ENCODE data around the gene C7. TPM values are rescaled to one million over a fixed set of nuclear protein-coding genes. Genes with fewer than 3 reads are reported as not detected.

C7 gene
- total and polyA plus RNA-seq, 2 of the 8 experiments (the other 6 are each of a cell fraction or from before 2014, with no cell fraction given): 0.08 TPM; not detected in 1

DNA sequence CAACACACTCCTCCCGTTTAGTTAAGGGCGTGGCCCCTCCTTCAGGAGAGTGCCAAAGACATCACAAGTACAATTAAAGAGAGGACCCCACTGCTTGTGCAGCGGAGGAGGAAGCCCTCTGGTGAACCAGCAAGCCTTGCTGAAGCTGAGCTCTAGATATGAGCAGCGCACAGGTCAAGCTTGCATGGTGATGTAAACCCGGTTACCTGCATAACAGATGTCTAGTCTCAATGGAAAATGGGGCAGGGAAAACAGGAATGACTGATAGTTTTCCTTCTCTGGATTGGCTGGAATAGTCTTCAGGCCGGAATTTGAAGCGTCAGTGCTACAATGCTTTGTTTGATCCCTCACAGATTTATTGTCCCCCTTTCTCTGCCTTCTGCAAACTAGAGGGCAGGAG lies 95.6 kb downstream of the C7 start:
- FAIRE-seq (no peak), DNase-seq (ENCODE audit: low read depth in 1 of 2, low spot score in 2 of 2) (no peak)
- Histone ChIP-seq H2BK20ac (ENCODE audit: low read length) (no peak overlapping the region), H3K4ac (replicated peaks; ENCODE audit: insufficient read length, low read depth, low read length) (no peak overlapping the region), H3K4me3 (ENCODE audit: extremely low read depth in 1 of 4, insufficient read depth in 2 of 4, low read depth in 3 of 4, low read length in 4 of 4) (no peak overlapping the region), H3K23me2 (ENCODE audit: low read depth, low read length) (no peaks in the 10 kb centered on the region), H4K20me1 (replicated peaks in 1 of 2; ENCODE audit: control insufficient read depth in 1 of 2, insufficient read depth in 2 of 2, low read length in 2 of 2) (no peaks in the 10 kb centered on the region), H2BK120ac (replicated peaks; ENCODE audit: low read depth, low read length) (no peak overlapping the region), H3K14ac (ENCODE audit: insufficient read length) (no peak overlapping the region), H3K4me2 (ENCODE audit: insufficient read depth in 1 of 2, low read depth in 2 of 2, low read length in 2 of 2) (no peak overlapping the region), H3K4me1 (replicated peaks in 1 of 4; ENCODE audit: control insufficient read depth in 3 of 4, insufficient read depth in 4 of 4, low read length in 3 of 4) (no peaks in the 10 kb centered on the region), H2AFZ (ENCODE audit: low read length) (no peak overlapping the region; the same call in 1 of the 2 replicates), H3K79me1 (ENCODE audit: low read depth, low read length) (no peaks in the 10 kb centered on the region), H3K18ac (ENCODE audit: extremely low read depth, low read length) (no peak overlapping the region), H3K79me2 (ENCODE audit: control insufficient read depth in 1 of 2, insufficient read depth in 2 of 2, low read length in 2 of 2) (no peaks in the 10 kb centered on the region), H3K9me3 (ENCODE audit: insufficient read depth in 2 of 2, low read depth in 1 of 2, low read length in 1 of 2) (no peaks in the 10 kb centered on the region; a peak in 1 of 4 replicates), H2BK5ac (ENCODE audit: low read depth, low read length) (no peak overlapping the region), H3K27me3 (replicated peaks in 1 of 4; ENCODE audit: control insufficient read depth in 3 of 4, extremely low read depth in 1 of 4, insufficient read depth in 3 of 4, low read length in 3 of 4) (no peaks in the 10 kb centered on the region), H3K9ac (replicated peaks in 1 of 4; ENCODE audit: extremely low read depth in 1 of 4, low read depth in 3 of 4, low read length in 3 of 4) (no peak overlapping the region), H4K8ac (ENCODE audit: extremely low read depth, insufficient read depth, low read length) (no peak overlapping the region), H3K23ac (ENCODE audit: insufficient read length) (no peak overlapping the region), H2BK15ac (ENCODE audit: low read length) (no peak overlapping the region), H2AK5ac (ENCODE audit: low read depth, low read length) (no peak overlapping the region), H3K36me3 (ENCODE audit: control insufficient read depth in 2 of 4, insufficient read depth in 4 of 4, low read length in 3 of 4) (no peaks in the 10 kb centered on the region), H3K27ac (ENCODE audit: low read depth, low read length) (no peak overlapping the region), H4K91ac (replicated peaks; ENCODE audit: insufficient read length, low read length) (no peak overlapping the region), H3K56ac (replicated peaks; ENCODE audit: insufficient read length, low read depth, low read length) (no peak overlapping the region), H2BK12ac (ENCODE audit: low read depth, low read length) (no peak overlapping the region), H4K5ac (ENCODE audit: insufficient read length, low read depth, low read length) (no peak overlapping the region)
- 85% methylated on average over 7 of the region's 7 CpGs; no CpG with 5 or more reads in 1 of the 2 experiments for WGBS, 2 experiments (ENCODE audit: extremely low coverage in 1 of 2, insufficient coverage in 1 of 2, insufficient read length in 1 of 2, insufficient replicate concordance in 2 of 2, low coverage in 1 of 2, low lambda C conversion rate in 2 of 2, missing lambda C conversion rate in 1 of 2)
- TF ChIP-seq BACH1 (IDR thresholded peaks at IDR 0.05; ENCODE audit: low read length): no peak
- TF ChIP-seq MAFK (IDR thresholded peaks at IDR 0.05; ENCODE audit: low read depth, low read length): no peak
- CTCF ChIA-PET (ENCODE audit: partially characterized antibody): no interaction called here
- POLR2A ChIA-PET (ENCODE audit: partially characterized antibody): no interaction called here
